ENCODE measurements around the gene SLC25A21. TPM values are rescaled to one million over a fixed set of nuclear protein-coding genes. Genes with fewer than 3 reads are reported as not detected.
"Not testable (repeated sequence)": the region's sequence is repeated elsewhere in the genome, so short reads cannot be mapped to it uniquely, and the experiment has no call there.

Gene SLC25A21
- total RNA-seq, 1 donor from 2014 or later: not detected

GRCh38 chr14:37088356-37089215, 83.8 kb downstream of the SLC25A21 start:
- intact Hi-C loops (cut with micrococcal nuclease): no loop called here
- Mint-ChIP-seq H3K9me3 (peaks cover 4% of the 10 kb centered on the region), H3K4me3 (ENCODE audit: low read depth) (no peak overlapping the region), H3K27me3 (ENCODE audit: low read depth) (no peaks in the 10 kb centered on the region), H3K36me3 (ENCODE audit: low read depth) (no peaks in the 10 kb centered on the region), H3K4me1 (ENCODE audit: low read depth) (no peaks in the 10 kb centered on the region), H3K27ac (no peak overlapping the region)
- DNase-seq (ENCODE audit: low spot score): no peak

- intact Hi-C loops (cut with micrococcal nuclease): no loop called here
- Mint-ChIP-seq H3K36me3 (ENCODE audit: low read depth) (no peaks in the 10 kb centered on the region), H3K9me3 (peaks cover 4% of the 10 kb centered on the region), H3K4me3 (ENCODE audit: low read depth) (no peak overlapping the region), H3K4me1 (ENCODE audit: low read depth) (no peaks in the 10 kb centered on the region), H3K27ac (no peak overlapping the region), H3K27me3 (ENCODE audit: low read depth) (no peaks in the 10 kb centered on the region)
- no peak for DNase-seq (ENCODE audit: low spot score)
These were observed 84.9 kb downstream of the SLC25A21 start for GRCh38 chr14:37087520-37087919.

GRCh38 chr14:37083599-37083998, 88.8 kb downstream of the SLC25A21 start:
- Mint-ChIP-seq H3K4me3 (ENCODE audit: low read depth) (no peak overlapping the region), H3K36me3 (ENCODE audit: low read depth) (no peaks in the 10 kb centered on the region), H3K27ac (no peak overlapping the region), H3K9me3 (peaks cover 4% of the 10 kb centered on the region), H3K27me3 (ENCODE audit: low read depth) (no peaks in the 10 kb centered on the region), H3K4me1 (ENCODE audit: low read depth) (no peaks in the 10 kb centered on the region)
- intact Hi-C loops (cut with micrococcal nuclease): no loop called here
- DNase-seq (ENCODE audit: low spot score): no peak

GRCh38 chr14:37082449-37082848, 90.0 kb downstream of the SLC25A21 start:
- H3K4me1 Mint-ChIP-seq (ENCODE audit: low read depth): no peaks in the 10 kb centered on the region
- no peak overlapping the region for H3K27ac Mint-ChIP-seq
- no peak overlapping the region for H3K4me3 Mint-ChIP-seq (ENCODE audit: low read depth)
- peaks cover 8% of the 10 kb centered on the region for H3K9me3 Mint-ChIP-seq
- no peak for DNase-seq (ENCODE audit: low spot score)
- H3K27me3 Mint-ChIP-seq (ENCODE audit: low read depth): no peaks in the 10 kb centered on the region
- no peaks in the 10 kb centered on the region for H3K36me3 Mint-ChIP-seq (ENCODE audit: low read depth)
- intact Hi-C loops (cut with micrococcal nuclease): no loop called here

- no peak overlapping the region for H3K27ac Mint-ChIP-seq
- H3K4me1 Mint-ChIP-seq (ENCODE audit: low read depth): no peaks in the 10 kb centered on the region
- no peaks in the 10 kb centered on the region for H3K36me3 Mint-ChIP-seq (ENCODE audit: low read depth)
- intact Hi-C loops (cut with micrococcal nuclease): no loop called here
- no peaks in the 10 kb centered on the region for H3K27me3 Mint-ChIP-seq (ENCODE audit: low read depth)
- DNase-seq (ENCODE audit: low spot score): no peak
- peaks cover 11% of the 10 kb centered on the region for H3K9me3 Mint-ChIP-seq
- no peak overlapping the region for H3K4me3 Mint-ChIP-seq (ENCODE audit: low read depth)
These were observed 90.5 kb downstream of the SLC25A21 start for GRCh38 chr14:37081856-37082255.

GRCh38 chr14:37081218-37081617, 91.2 kb downstream of the SLC25A21 start:
- DNase-seq (ENCODE audit: low spot score): no peak
- peaks cover 11% of the 10 kb centered on the region for H3K9me3 Mint-ChIP-seq
- H3K4me1 Mint-ChIP-seq (ENCODE audit: low read depth): no peaks in the 10 kb centered on the region
- no peaks in the 10 kb centered on the region for H3K27me3 Mint-ChIP-seq (ENCODE audit: low read depth)
- no peak overlapping the region for H3K4me3 Mint-ChIP-seq (ENCODE audit: low read depth)
- H3K36me3 Mint-ChIP-seq (ENCODE audit: low read depth): no peaks in the 10 kb centered on the region
- no peak overlapping the region for H3K27ac Mint-ChIP-seq
- intact Hi-C loops (cut with micrococcal nuclease): no loop called here

GRCh38 chr14:37078131-37078530, 94.3 kb downstream of the SLC25A21 start:
- Mint-ChIP-seq H3K9me3 (peaks cover 18% of the 10 kb centered on the region), H3K4me1 (ENCODE audit: low read depth) (no peaks in the 10 kb centered on the region), H3K27me3 (ENCODE audit: low read depth) (no peaks in the 10 kb centered on the region), H3K4me3 (ENCODE audit: low read depth) (no peak overlapping the region), H3K27ac (no peak overlapping the region), H3K36me3 (ENCODE audit: low read depth) (no peaks in the 10 kb centered on the region)
- intact Hi-C loops (cut with micrococcal nuclease): no loop called here
- no peak for DNase-seq (ENCODE audit: low spot score)

- H3K36me3 Mint-ChIP-seq (ENCODE audit: low read depth); H3K4me3 Mint-ChIP-seq (ENCODE audit: low read depth); intact Hi-C loops (cut with micrococcal nuclease); H3K4me1 Mint-ChIP-seq (ENCODE audit: low read depth); H3K27me3 Mint-ChIP-seq (ENCODE audit: low read depth); DNase-seq (ENCODE audit: low spot score); H3K27ac Mint-ChIP-seq: not testable (repeated sequence)
- H3K9me3 Mint-ChIP-seq: peaks cover 18% of the 10 kb centered on the region
These were observed 98.1 kb downstream of the SLC25A21 start for GRCh38 chr14:37074320-37074719.

GRCh38 chr14:37063467-37064240, 108.8 kb downstream of the SLC25A21 start:
- DNase-seq (ENCODE audit: low spot score): no peak
- Mint-ChIP-seq H3K4me3 (ENCODE audit: low read depth) (no peak overlapping the region), H3K36me3 (ENCODE audit: low read depth) (no peaks in the 10 kb centered on the region), H3K27me3 (ENCODE audit: low read depth) (no peaks in the 10 kb centered on the region), H3K27ac (no peak overlapping the region), H3K4me1 (ENCODE audit: low read depth) (no peaks in the 10 kb centered on the region), H3K9me3 (peaks cover 3% of the 10 kb centered on the region)
- intact Hi-C loops (cut with micrococcal nuclease): no loop called here

- H3K4me3 Mint-ChIP-seq (ENCODE audit: low read depth): no peak overlapping the region
- H3K36me3 Mint-ChIP-seq (ENCODE audit: low read depth): no peaks in the 10 kb centered on the region
- H3K4me1 Mint-ChIP-seq (ENCODE audit: low read depth): no peaks in the 10 kb centered on the region
- H3K27me3 Mint-ChIP-seq (ENCODE audit: low read depth): no peaks in the 10 kb centered on the region
- no peak overlapping the region for H3K27ac Mint-ChIP-seq
- peaks cover 3% of the 10 kb centered on the region for H3K9me3 Mint-ChIP-seq
- DNase-seq (ENCODE audit: low spot score): no peak
- intact Hi-C loops (cut with micrococcal nuclease): no loop called here
These were observed 110.1 kb downstream of the SLC25A21 start for GRCh38 chr14:37062191-37062803.

- DNase-seq (ENCODE audit: low spot score): no peak
- no peak overlapping the region for H3K27ac Mint-ChIP-seq
- H3K4me3 Mint-ChIP-seq (ENCODE audit: low read depth): no peak overlapping the region
- peaks cover 9% of the 10 kb centered on the region for H3K9me3 Mint-ChIP-seq
- no peaks in the 10 kb centered on the region for H3K4me1 Mint-ChIP-seq (ENCODE audit: low read depth)
- no peaks in the 10 kb centered on the region for H3K36me3 Mint-ChIP-seq (ENCODE audit: low read depth)
- no peaks in the 10 kb centered on the region for H3K27me3 Mint-ChIP-seq (ENCODE audit: low read depth)
- intact Hi-C loops (cut with micrococcal nuclease): no loop called here
These were observed 110.7 kb downstream of the SLC25A21 start for GRCh38 chr14:37061697-37062096.

GRCh38 chr14:37060496-37061260, 111.7 kb downstream of the SLC25A21 start:
- H3K36me3 Mint-ChIP-seq (ENCODE audit: low read depth): no peaks in the 10 kb centered on the region
- DNase-seq (ENCODE audit: low spot score): no peak
- no peak overlapping the region for H3K27ac Mint-ChIP-seq
- peaks cover 16% of the 10 kb centered on the region for H3K9me3 Mint-ChIP-seq
- H3K4me1 Mint-ChIP-seq (ENCODE audit: low read depth): no peaks in the 10 kb centered on the region
- H3K4me3 Mint-ChIP-seq (ENCODE audit: low read depth): no peak overlapping the region
- H3K27me3 Mint-ChIP-seq (ENCODE audit: low read depth): no peaks in the 10 kb centered on the region
- intact Hi-C loops (cut with micrococcal nuclease): no loop called here
